Measurements from ENCODE around the gene IQCH. TPM values are rescaled to one million over a fixed set of nuclear protein-coding genes. Genes with fewer than 3 reads are reported as not detected.

The IQCH gene
- total RNA-seq, 4 donors from 2014 or later: 1.1 to 1.6 (median 1.3) TPM; not detected in 1

DNA sequence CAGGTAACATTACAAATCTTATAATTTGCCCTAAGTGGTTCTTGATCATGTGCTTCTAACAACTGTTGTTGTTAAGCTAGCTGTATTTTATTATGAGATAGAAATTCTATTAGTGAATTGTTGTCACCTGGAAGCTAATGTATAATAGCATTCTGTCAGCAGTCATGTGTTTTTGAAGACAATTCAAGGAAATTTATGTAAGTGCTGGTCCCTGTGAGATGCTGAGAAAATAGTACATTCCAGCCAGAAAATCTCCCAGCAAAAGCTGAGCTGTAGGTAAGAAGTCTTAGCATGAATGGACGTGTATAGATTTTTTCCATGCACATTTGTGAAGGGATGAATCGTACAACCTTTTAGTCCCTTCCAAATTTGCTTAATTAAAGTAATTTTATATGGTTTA is 146.3 kb downstream of the IQCH start:
- TF ChIP-seq, protein P1, sequence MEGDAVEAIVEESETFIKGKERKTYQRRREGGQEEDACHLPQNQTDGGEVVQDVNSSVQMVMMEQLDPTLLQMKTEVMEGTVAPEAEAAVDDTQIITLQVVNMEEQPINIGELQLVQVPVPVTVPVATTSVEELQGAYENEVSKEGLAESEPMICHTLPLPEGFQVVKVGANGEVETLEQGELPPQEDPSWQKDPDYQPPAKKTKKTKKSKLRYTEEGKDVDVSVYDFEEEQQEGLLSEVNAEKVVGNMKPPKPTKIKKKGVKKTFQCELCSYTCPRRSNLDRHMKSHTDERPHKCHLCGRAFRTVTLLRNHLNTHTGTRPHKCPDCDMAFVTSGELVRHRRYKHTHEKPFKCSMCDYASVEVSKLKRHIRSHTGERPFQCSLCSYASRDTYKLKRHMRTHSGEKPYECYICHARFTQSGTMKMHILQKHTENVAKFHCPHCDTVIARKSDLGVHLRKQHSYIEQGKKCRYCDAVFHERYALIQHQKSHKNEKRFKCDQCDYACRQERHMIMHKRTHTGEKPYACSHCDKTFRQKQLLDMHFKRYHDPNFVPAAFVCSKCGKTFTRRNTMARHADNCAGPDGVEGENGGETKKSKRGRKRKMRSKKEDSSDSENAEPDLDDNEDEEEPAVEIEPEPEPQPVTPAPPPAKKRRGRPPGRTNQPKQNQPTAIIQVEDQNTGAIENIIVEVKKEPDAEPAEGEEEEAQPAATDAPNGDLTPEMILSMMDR (IDR thresholded peaks at IDR 0.05): no peak
- ATAC-seq (ENCODE audit: low FRiP score) (no peak), DNase-seq (ENCODE audit: low spot score) (no peak)

DNA sequence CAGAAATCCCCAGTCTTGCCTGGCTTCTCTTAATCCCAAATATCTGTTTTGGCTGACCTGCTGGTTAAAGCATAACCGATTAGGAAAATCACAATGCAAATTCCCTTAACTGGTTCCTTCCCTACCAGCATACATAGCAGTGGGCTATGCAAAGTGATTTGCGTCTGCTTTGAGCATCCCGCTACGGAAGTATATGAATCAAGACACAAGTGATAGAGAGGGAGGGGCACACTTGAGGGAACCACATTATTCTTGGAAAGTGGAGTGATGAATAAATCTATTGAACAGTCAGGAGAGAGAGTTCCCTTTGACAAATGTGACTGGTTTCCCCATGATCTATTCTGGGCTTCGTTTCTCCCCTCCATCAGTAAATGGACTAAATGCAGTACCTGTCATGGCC is 146.8 kb downstream of the IQCH start:
- TF ChIP-seq, protein P1 (IDR thresholded peaks at IDR 0.05): no peak
- no peak for ATAC-seq (ENCODE audit: low FRiP score)
- no peak for DNase-seq (ENCODE audit: low spot score)

DNA sequence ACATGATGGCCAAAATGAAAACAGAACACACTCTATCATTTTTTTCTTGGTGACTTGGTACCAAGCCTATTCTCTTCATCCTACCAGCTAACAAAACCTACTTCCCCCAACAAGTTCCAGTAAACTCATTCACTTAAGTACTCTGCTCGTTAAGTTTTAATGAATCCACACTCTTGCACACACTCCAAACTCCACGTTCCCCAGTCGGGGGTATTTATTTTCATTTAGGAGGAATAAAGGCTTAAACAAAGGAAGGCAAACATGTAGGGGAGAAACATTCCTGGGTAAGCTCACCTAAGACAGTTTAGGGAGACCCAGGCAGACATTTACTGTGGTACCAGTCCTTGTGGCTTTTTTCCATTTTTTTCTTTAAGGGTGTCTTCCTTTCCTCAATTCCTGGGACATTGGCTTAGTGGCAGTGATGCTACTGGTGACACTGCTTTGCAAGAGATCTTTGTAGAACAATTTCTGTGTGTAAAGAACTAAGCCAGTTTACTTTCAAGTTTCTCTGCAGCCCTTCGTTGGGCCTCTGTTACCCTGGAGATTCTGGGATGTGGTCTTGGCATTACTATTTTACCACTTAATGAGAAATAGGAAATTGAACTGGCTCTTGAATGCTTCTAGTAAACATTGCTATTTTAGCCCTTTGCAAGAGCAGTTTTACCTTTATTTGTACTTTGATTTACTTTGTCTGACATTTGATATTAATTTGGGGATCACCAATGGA is 149.0 kb downstream of the IQCH start:
- TF ChIP-seq, protein P1 (IDR thresholded peaks at IDR 0.05): no peak
- no peak for DNase-seq (ENCODE audit: low spot score)
- no peak for ATAC-seq (ENCODE audit: low FRiP score)

DNA sequence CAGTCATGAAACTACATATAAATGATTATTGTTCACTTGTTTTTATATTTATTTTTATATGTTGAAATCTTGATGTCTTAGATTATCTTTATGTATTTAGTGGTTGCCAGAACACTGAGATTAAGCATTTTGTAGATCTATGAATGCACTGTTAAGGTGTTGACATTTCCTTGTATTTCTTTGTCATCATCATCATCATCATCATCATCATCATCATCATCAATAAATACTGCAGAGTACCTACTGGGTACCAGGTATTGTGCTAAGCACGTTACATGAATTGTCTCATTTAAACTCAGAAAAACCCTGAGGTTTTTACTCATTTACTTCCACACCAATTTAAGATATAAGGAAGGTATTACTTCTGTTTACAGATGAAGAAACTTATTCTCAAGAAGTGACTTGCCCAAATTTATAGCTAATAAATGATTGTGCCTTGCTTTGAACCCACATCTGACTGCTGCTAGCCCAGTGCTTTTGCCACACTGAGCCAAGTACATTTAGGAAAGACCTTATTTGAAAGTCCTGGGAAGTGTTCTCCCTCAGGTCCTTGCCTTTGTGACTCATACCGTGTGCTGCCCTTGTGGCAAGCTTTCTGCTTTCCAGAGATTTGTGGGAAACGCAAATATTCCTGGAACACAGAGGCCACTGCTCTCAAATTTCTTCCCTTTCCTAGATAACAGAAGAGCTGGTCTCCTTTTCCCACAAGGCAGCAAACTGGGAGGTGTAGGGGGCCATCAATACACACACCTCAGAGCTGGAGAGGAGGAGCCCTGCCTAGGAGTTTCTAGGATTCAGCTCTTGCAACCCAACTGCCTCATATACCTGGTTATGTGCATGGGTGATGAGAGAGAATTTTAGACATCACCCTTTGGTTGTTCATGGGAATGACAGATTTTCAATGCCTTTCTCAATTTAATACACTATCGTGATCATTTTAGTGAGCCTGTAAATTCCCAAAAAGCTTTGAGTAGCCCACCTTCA is 150.9 kb downstream of the IQCH start:
- no peak for DNase-seq (ENCODE audit: low spot score)
- TF ChIP-seq, protein P1 (IDR thresholded peaks at IDR 0.05): no peak
- ATAC-seq (ENCODE audit: low FRiP score): no peak

DNA sequence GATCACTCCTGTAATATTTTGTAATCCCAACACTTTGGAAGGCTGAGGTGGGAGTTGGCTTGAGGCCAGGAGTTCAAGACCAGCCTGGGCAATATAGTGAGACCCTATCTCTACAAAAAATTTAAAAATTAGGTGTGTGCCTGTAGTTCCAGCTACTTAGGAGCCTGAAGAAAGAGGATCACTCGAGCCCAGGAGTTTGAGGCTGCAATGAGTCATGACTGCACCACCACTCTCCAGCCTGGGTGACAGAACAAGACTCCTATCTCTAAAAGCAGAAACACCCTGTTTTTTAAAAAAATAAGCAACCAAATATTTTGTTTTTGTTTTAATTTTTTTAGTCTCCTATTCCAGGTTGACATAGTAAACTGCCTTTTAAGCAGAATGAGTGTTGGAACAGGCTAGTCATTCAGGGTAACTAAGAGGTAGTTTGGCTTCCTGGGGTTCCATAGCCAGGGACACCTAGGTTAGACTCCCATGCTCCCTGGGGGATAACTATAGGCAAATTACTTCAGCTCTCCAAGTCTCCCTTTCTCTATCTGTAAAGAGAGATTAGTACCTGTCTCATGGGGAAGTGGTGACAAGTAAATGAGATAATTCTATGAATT is 151.8 kb downstream of the IQCH start:
- ATAC-seq (ENCODE audit: low FRiP score) (no peak), DNase-seq (ENCODE audit: low spot score) (no peak)
- TF ChIP-seq, protein P1 (IDR thresholded peaks at IDR 0.05): no peak

DNA sequence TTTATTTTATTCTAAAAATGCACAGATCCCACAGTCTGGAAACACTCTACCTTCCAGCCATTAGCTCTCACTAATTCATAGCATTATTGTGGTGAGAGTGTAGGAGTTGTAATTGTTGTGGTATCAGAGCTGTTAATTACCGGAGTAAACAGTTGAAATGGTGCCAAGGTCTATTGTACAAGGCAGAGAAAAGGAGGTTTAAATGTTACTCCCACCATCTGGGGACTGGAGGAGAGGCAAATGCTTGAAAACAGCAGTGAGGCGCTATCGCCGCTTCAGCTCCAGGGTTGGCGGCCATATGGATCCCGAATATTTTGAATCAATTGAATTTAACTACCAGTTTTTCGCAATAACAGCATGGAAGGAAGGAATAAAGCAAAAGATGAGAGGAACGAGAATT is 153.2 kb downstream of the IQCH start:
- DNase-seq (ENCODE audit: low spot score): no peak
- TF ChIP-seq, protein P1 (IDR thresholded peaks at IDR 0.05): no peak
- ATAC-seq (ENCODE audit: low FRiP score): no peak

Data from omental fat pad (tissue), 4 donors.